HCT116 (cell line): Measurements from ENCODE around the gene PPP1R1A. TPM values are rescaled to one million over a fixed set of nuclear protein-coding genes. Genes with fewer than 3 reads are reported as not detected.

Experiments
- ATAC-seq: fragments of 200-7000 bp; cut with Tn5 transposase; 2 replicates; pipeline ENCODE4 v1.9.1; 2020; ENCODE audit warnings: mild to moderate bottlenecking, moderate library complexity
- BruUV-seq: library from RNA; stranded (reverse); fragments of 400-500 nt; replicated peaks from 2 replicates; lab custom pipeline; 2021; lab: Mats Ljungman, UMichigan
- CTCF ChIA-PET: fragments of 300-600 bp; sonication (Branson Sonifier 250); formaldehyde crosslinking; loops from one replicate; lab custom pipeline; 2021; ENCODE audit warnings: antibody characterized with exemption; lab: Charles Lee
- POLR2A ChIA-PET: fragments of 300-600, 350-600 bp; sonication (Branson Sonifier 250); formaldehyde crosslinking; loops from one replicate; lab custom pipeline; 2021; ENCODE audit warnings: antibody characterized with exemption; lab: Charles Lee
- RAD21 ChIA-PET, 2 experiments: fragments of 300-600 bp; sonication (Branson Sonifier 250); formaldehyde crosslinking; loops; one replicate each; lab custom pipeline; 2023; ENCODE audit warnings: low total read pairs in 2 of 2; ENCODE audit not compliant: uncharacterized antibody in 2 of 2, unreplicated experiment in 2 of 2, low non-redundant PET in 1 of 2; lab: Charles Lee
- DNase-seq: peaks from one replicate; pipeline ENCODE4 v3.0.0-alpha.2; 2010; ENCODE audit warnings: low read depth, low spot score
- H2AFZ ChIP-seq: fragments of 200-600 bp; shearing (Covaris generic), sonication (generic); 2 replicates; pipeline ENCODE4 v1.6.1; 2017; ENCODE audit warnings: low read depth, mixed run types, mixed read lengths, antibody characterized with exemption, low read length; ENCODE audit not compliant: poor library complexity, severe bottlenecking
- H3K27ac ChIP-seq: 2 replicates; pipeline ENCODE4 v1.5.1; 2012; ENCODE audit warnings: low read depth, low read length
- H3K27me3 ChIP-seq: fragments of 200-600 bp; sonication (generic); 2 replicates; pipeline ENCODE4 v1.6.1; 2016; ENCODE audit warnings: mixed run types, low read length, mixed read lengths; ENCODE audit not compliant: insufficient read depth
- H3K36me3 ChIP-seq, 2 experiments: fragments of 200-500 bp in 1 of 2; fragments of 200-600 bp in 1 of 2; sonication (Bioruptor generic) in 1 of 2; sonication (generic) in 1 of 2; 2 replicates each; pipeline versions ENCODE4 v1.5.1 to v1.6.1; 2014 to 2016; ENCODE audit warnings: low read length in 2 of 2, inconsistent platforms in 1 of 2, mixed read lengths in 1 of 2, mixed run types in 1 of 2; ENCODE audit not compliant: insufficient read depth in 2 of 2, control insufficient read depth in 1 of 2
- H3K4me1 ChIP-seq, 2 experiments: fragments of 200-600 bp in 1 of 2; sonication (generic) in 1 of 2; 2 replicates each; pipeline versions ENCODE4 v1.5.1 to v1.6.1; 2012 to 2017; ENCODE audit warnings: low read length in 2 of 2, inconsistent platforms in 1 of 2, mild to moderate bottlenecking in 1 of 2, mixed read lengths in 1 of 2, mixed run types in 1 of 2, moderate library complexity in 1 of 2; ENCODE audit not compliant: insufficient read depth in 2 of 2, control insufficient read depth in 1 of 2
- H3K4me2 ChIP-seq: fragments of 200-600 bp; sonication (generic); 2 replicates; pipeline ENCODE4 v1.6.1; 2017; ENCODE audit warnings: mixed run types, low read length, mixed read lengths
- H3K4me3 ChIP-seq, 2 experiments: fragments of 200-600 bp in 1 of 2; sonication (generic) in 1 of 2; replicated peaks in 1 of 2; 2 replicates each; pipeline ENCODE4 v1.5.1; 2011 to 2016; ENCODE audit warnings: low read length in 2 of 2, control low read depth in 1 of 2, low read depth in 1 of 2, mild to moderate bottlenecking in 1 of 2, mixed read lengths in 1 of 2, mixed run types in 1 of 2
- H3K79me2 ChIP-seq: fragments of 200-600 bp; sonication (generic); 2 replicates; pipeline ENCODE4 v1.6.1; 2017; ENCODE audit warnings: mild to moderate bottlenecking, mixed run types, low read length, moderate library complexity, mixed read lengths; ENCODE audit not compliant: insufficient read depth
- H3K9ac ChIP-seq: fragments of 200-600 bp; sonication (generic); 2 replicates; pipeline ENCODE4 v1.6.1; 2016; ENCODE audit warnings: low read length, mixed read lengths
- H3K9me2 ChIP-seq: fragments of 200-600 bp; sonication (generic), shearing (Covaris generic); 2 replicates; pipeline ENCODE4 v1.6.1; 2017; ENCODE audit warnings: mixed run types, mild to moderate bottlenecking, moderate library complexity; ENCODE audit not compliant: insufficient read depth
- H3K9me3 ChIP-seq, 2 experiments: fragments of 200-500 bp in 1 of 2; fragments of 200-600 bp in 1 of 2; sonication (Bioruptor generic) in 1 of 2; sonication (generic) in 1 of 2; 2 replicates each; pipeline ENCODE4 v1.6.1; 2014 to 2017; ENCODE audit warnings: low read length in 2 of 2, mixed read lengths in 2 of 2, inconsistent platforms in 1 of 2, low read depth in 1 of 2, mild to moderate bottlenecking in 1 of 2, mixed run types in 1 of 2, moderate library complexity in 1 of 2; ENCODE audit not compliant: control insufficient read depth in 1 of 2, insufficient read depth in 1 of 2
- H4K20me1 ChIP-seq: fragments of 200-600 bp; sonication (generic), shearing (Covaris generic); 2 replicates; pipeline ENCODE4 v1.6.1; 2017; ENCODE audit warnings: mixed run types, mild to moderate bottlenecking, moderate library complexity; ENCODE audit not compliant: insufficient read depth
- CBX3 ChIP-seq: IDR thresholded peaks from 2 replicates; pipeline ENCODE4 v1.6.1; 2012; ENCODE audit warnings: low read depth
- ELF1 ChIP-seq: IDR thresholded peaks from 2 replicates; pipeline ENCODE4 v1.6.1; 2012; ENCODE audit warnings: low read depth, borderline replicate concordance
- JUND ChIP-seq: IDR thresholded peaks from 2 replicates; pipeline ENCODE4 v1.6.1; 2012
- SP1 ChIP-seq: IDR thresholded peaks from 2 replicates; pipeline ENCODE4 v1.6.1; 2012; ENCODE audit warnings: low read depth
- intact Hi-C: fragments of 100-400 bp; cut with micrococcal nuclease; formaldehyde crosslinking; loops from 2 replicates; pipeline ENCODE4 v1.10.0; 2022
- total RNA-seq: library from RNA; stranded (reverse); gene quantifications from one replicate; pipeline ENCODE4 v1.2.1, GENCODE V29; 2021; ENCODE audit not compliant: unreplicated experiment
- TF ChIP-seq, protein P1 (sequence below), 3 experiments: fragments of 200-600 bp in 1 of 3; sonication (generic) in 1 of 3; IDR thresholded peaks in 2 of 3; conservative IDR thresholded peaks in 1 of 3; 2 replicates each; pipeline ENCODE4 v1.5.1; 2012 to 2017; ENCODE audit warnings: low read depth in 2 of 3, low read length in 2 of 3, antibody characterized with exemption in 1 of 3, borderline replicate concordance in 1 of 3, control low read depth in 1 of 3, mild to moderate bottlenecking in 1 of 3, mixed read lengths in 1 of 3, mixed run types in 1 of 3, moderate library complexity in 1 of 3; ENCODE audit not compliant: insufficient read depth in 1 of 3

Gene PPP1R1A
- total RNA-seq, 1 experiment from 2014 or later, result 0.61 TPM

DNA sequence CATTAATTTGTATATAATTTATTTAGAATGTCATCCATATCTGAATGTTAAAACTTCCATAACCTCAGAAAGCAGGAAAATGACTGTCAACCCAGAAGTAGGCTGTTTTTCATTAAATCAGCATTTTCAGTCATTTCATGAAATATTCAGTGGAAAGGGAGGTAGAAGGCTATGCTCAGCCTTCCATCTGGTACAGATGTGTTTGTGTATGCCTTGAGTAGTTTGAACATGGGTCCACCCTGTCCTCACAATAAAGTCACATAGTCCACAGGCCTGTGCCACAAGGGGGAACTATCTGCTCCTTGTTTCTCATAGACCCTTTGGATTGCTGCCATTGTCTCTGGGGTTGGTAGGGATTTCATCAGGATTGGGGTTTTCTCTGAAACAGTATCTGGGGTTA is 37.1 kb upstream of the PPP1R1A start (continued):
- no peak for TF ChIP-seq CBX3
- TF ChIP-seq JUND, result no peak
- TF ChIP-seq, protein P1, sequence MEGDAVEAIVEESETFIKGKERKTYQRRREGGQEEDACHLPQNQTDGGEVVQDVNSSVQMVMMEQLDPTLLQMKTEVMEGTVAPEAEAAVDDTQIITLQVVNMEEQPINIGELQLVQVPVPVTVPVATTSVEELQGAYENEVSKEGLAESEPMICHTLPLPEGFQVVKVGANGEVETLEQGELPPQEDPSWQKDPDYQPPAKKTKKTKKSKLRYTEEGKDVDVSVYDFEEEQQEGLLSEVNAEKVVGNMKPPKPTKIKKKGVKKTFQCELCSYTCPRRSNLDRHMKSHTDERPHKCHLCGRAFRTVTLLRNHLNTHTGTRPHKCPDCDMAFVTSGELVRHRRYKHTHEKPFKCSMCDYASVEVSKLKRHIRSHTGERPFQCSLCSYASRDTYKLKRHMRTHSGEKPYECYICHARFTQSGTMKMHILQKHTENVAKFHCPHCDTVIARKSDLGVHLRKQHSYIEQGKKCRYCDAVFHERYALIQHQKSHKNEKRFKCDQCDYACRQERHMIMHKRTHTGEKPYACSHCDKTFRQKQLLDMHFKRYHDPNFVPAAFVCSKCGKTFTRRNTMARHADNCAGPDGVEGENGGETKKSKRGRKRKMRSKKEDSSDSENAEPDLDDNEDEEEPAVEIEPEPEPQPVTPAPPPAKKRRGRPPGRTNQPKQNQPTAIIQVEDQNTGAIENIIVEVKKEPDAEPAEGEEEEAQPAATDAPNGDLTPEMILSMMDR (IDR thresholded peaks at IDR 0.05 in 2 of 3, conservative IDR thresholded peaks at IDR 0.05 in 1 of 3; ENCODE audit: borderline replicate concordance in 1 of 3, insufficient read depth in 1 of 3, low read depth in 2 of 3, low read length in 2 of 3), result no peak

DNA sequence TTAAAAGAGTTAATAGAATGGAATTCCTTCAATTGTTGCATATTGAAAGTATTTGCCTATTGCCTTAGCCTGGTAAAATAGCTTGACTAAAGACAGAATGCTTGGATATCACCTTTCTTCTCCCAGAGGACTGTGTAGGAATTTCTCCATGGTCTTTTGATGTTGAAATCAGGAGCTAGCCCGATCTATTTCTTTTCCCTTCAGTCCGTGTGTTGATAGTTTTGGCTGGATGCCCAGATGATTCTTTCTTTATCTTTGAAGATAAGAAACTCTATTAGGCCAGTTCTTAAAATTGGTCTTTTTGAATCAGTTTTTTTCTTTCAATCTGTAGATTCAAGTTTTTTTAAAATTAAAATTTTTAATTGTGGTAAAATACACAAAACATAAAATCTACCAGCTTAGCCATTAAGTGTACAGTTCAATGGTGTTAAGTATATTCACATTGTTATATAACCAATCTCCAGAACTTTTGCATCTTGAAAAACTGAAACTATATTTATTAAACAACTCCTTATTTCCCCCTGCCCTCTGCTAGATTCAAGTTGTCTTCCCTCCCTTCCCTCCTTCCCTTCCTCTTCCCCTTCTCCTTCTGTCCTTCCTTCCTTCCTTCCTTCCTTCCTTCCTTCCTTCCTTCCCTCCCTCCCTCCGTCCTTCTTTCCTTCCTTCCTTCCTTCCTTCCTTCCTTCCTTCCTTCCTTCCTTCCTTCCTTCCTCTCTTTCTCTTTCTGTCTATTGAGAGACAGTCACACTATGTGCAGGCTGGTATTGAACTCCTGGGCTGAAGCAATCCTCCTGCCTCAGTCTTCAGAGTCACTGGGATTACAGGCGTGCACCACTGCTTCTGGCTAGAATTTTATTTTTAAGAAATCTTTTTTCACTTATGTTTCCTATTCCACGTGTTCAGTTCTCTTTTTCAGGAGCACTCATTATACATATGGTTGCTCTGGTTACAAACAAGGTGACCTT is 36.1 kb upstream of the PPP1R1A start:
- H3K27ac ChIP-seq, result no peak overlapping the region
- no peaks in the 10 kb centered on the region for H3K79me2 ChIP-seq
- ChIA-PET CTCF (interaction anchor here (0.7 kb wide), 1 partner anchor 34 kb away, joined by 3 read pairs; no protein-coding TSS in a partner anchor), RAD21 (no interaction called here), POLR2A (no interaction called here)
- H3K4me2 ChIP-seq, result no peak overlapping the region
- no peaks in the 10 kb centered on the region for H3K4me1 ChIP-seq
- no peaks in the 10 kb centered on the region for H3K36me3 ChIP-seq
- peaks cover 0 to 3% of the 10 kb centered on the region in 2 experiments; a peak in 2 of 4 replicates for H3K9me3 ChIP-seq
- no peak overlapping the region for H3K9ac ChIP-seq
- H3K9me2 ChIP-seq, result no peaks in the 10 kb centered on the region
- ATAC-seq (no peak), DNase-seq (no peak)
- BruUV-seq, result no TSS peak
- peaks cover 18% of the 10 kb centered on the region for H3K27me3 ChIP-seq
- H3K4me3 ChIP-seq, result no peak overlapping the region
- no peaks in the 10 kb centered on the region for H4K20me1 ChIP-seq
- intact Hi-C loops, result no loop called here
- TF ChIP-seq ELF1, result no peak
- TF ChIP-seq SP1, result no peak
- TF ChIP-seq, protein P1 (IDR thresholded peaks at IDR 0.05 in 2 of 3, conservative IDR thresholded peaks at IDR 0.05 in 1 of 3; ENCODE audit: borderline replicate concordance in 1 of 3, insufficient read depth in 1 of 3, low read depth in 2 of 3, low read length in 2 of 3), result no peak
- no peak overlapping the region for H2AFZ ChIP-seq
